GM18502 (cell line): ENCODE data around the gene GJB4.
A peak's percentile ranks its signal among the peaks of the same experiment; 100 is the strongest.
"Not testable (repeated sequence)": the region's sequence is repeated elsewhere in the genome, so short reads cannot be mapped to it uniquely, and the experiment has no call there.

Experiments
- ATAC-seq: cut with Tn5 transposase; IDR thresholded peaks from one replicate; pipeline ENCODE4 v1.9.1; 2021; ENCODE audit warnings: mild to moderate bottlenecking; ENCODE audit not compliant: unreplicated experiment, poor library complexity

The GJB4 gene

GRCh38 chr1:34759503-34760357 lies at the start of gene GJB4:
Gene GJB4, plus strand, starts transcription at chr1:34759740. Its CDS starts 1,515 bp downstream, at chr1:34761255.
- ATAC-seq: no peak

DNA sequence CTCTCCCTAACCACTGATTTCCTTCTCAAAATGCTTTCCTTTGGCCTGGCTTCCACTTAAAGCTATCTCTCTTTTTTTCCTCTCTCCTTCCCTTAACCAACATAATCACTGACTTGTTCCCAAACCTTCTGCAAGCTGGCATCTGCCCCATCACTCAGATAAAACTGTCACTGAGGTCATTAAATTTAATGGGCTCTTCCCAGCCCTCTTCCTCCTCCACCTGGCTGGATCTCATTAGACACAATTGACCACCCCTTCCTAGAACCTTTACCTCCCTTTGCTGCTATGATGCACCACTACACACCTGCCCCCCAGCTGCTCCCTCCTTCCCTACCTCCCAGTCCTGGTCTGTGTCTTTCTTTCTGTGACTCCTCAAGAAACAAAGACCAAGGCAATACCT lies 48.7 kb upstream of the GJB4 start:
- ATAC-seq: no peak

- ATAC-seq: no peak
These were observed 48.1 kb upstream of the GJB4 start for GRCh38 chr1:34711485-34711884.

DNA sequence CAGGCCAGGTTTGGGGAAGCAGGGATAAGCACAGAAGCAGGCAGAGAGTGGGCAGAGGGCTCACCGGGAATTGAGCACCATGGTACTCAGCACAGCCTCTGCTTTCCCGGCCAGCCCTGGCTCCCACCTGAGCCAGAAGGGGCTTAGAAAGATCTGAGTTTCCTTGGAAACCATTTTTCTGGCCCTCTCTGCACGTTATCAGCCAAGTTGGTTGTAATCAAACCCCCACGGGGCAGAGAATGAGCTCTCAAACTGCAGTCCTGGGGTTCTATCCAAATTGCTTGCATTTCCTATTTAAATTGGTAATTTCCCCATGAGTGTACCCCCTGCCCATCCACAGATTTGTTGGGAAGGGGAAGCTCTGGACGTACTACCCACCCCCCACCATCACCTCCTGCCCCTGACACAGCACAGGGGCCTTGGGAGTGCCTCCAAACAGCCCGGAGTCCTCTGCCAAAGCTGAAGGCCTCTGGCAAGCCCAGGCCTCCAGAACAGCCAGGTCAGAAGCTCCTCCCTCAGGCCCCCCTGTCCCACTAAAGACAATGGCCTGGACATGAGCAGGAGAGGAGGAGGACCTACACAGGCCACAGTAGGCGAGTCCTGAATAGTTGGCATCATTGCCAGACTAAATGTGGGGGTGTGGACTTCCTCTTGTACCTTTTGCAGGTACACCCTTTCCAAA lies 47.4 kb upstream of the GJB4 start:
- no peak for ATAC-seq

DNA sequence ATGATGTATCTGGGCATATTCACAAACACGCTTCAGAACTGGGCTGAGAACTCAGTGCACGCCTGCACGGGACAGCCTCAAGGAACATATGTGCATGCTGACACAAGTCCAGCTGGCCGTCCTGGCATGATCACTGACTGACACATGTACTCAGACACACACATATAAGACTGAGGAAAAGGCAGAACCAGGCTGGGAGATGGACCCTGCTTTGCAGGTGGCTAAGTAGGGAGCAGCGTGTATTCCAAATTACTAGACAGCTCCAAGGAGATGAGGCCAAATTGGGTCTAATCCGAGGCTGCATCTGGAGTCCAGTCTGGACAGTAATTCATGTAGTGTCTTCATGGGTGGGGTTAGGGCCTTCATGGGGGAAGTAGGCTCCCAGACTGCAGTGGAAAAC lies 46.1 kb upstream of the GJB4 start:
- no peak for ATAC-seq

DNA sequence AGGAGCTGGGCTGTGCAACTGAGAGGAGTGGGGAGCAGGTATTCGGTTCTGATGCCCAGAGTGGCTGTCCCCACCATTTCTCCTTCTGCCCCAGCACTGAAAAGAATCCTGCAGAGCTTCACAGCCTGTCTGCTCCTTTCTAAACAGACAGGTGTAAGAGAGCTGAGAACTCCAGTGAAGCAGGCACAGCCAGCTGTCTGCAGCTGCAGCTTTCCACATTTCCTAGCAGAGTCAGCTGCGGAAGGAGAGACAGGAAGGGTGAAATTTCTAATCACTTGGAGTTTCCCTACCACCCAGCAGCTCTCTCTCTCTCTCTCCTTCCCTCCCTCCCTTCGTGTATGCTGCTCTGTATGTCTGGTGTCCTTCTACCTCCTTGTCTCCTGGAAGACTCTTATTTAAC lies 45.2 kb upstream of the GJB4 start:
- ATAC-seq: no peak

- no peak for ATAC-seq
These were observed 44.4 kb upstream of the GJB4 start for GRCh38 chr1:34715139-34715538.

DNA sequence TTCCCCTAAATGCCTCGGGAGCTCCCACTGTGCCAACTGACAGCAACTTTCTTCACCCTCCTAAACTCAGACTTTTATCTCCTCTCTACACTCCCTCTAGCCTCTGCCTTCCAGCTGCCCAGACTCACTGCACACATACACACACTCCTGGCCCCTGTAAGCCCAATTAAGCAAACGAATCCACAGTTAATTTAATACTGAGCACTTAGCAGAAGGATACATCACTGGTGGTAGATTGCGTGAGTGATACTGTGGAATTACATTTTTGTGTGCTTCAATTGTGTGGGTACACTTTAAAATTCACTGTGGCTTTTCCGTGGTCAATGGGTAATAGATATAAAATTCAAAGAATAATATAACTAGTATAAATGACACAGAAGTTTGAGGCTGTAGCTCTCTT lies 38.3 kb upstream of the GJB4 start:
- ATAC-seq: no peak

DNA sequence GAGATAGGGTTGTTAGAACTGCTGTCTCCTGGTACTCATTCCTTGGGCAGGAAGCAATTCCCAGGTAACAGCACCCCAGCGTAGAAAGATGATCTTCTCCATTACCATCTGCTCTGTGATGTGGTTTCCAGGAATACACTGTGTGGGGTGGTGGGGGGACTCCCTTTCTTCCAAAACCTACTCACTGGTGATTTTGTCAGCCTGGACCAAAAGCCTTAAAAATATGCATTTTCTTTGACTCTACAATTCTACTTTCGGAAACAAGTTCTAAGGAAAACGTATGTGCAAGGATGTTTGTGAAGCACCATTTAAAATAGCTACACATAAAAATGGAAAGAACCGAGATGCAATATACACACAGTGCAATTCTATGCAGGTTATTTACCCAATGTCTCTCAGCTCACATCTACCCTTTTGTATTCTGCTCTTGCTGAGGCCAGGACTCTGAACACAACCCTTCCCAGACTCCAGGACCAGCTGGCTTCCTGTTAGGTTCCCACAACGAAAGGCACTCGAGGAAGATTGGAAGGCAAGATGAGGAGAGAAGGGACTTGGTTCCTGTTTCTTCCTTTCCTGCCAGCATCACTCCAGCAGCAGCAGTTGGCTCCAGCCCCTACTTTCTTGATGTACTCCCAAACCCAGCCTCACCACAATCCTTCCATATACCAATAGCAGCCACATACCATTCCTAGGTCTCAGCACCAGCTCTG lies 37.7 kb upstream of the GJB4 start:
- ATAC-seq: no peak

GRCh38 chr1:34726861-34727260 lies 32.7 kb upstream of the GJB4 start:
- no peak for ATAC-seq

DNA sequence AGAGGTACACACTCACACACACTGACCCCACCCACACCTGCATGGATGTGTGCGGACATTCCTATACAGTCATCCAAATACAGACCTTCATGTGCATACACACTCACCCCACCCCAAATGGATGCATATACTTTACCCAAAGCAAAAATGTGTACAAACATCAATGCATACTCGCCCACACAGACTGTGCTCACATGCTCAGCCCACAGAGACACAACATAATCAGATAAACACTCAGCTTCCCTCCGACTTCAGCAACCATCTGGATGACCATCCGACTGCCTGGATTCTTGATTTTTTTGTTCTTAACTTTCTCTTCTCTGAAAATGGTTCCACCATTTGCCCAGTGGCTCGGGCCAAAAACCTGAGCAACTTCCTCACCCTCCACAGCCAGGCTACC lies 29.1 kb upstream of the GJB4 start:
- no peak for ATAC-seq

- not testable (repeated sequence) for ATAC-seq
These were observed 26.7 kb upstream of the GJB4 start for GRCh38 chr1:34732831-34733230.

DNA sequence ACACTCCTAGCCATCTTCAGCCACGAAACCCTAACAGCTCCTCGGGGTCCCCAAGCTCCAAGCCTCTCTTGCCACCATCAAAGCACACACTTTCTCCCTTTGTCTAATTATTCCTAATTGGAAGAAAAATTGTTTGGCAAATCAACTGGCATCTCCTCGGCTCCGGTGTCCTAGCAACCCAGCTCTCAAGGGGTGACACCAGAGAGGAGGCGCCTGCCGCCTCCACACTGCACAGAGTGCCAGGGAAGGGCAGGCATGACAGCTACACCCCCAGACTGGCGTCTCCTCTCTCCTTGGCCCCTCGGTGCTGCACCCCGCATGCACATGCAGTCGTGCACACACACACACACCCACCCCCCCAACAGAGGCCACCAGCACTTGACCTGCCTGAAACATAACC lies 22.8 kb upstream of the GJB4 start:
- no peak for ATAC-seq

DNA sequence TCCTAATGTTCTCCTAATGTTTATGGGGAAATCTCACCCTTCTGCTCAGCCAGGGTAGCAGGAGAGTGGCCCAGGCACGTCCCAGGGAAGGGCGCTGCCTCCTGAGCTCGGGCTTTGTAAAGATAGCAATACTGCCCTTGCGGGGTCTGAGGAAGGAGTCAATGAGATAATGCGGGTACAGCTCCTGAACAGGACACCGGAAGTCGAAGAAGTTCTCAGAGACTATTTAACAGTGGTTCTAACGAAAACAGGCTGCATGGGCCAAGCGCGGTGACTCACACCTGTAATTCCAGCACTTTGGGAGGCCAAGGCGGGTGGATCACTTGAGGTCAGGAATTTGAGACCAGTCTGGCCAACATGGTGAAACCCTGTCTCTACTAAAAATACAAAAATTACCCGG lies 22.3 kb upstream of the GJB4 start:
- not testable (repeated sequence) for ATAC-seq

DNA sequence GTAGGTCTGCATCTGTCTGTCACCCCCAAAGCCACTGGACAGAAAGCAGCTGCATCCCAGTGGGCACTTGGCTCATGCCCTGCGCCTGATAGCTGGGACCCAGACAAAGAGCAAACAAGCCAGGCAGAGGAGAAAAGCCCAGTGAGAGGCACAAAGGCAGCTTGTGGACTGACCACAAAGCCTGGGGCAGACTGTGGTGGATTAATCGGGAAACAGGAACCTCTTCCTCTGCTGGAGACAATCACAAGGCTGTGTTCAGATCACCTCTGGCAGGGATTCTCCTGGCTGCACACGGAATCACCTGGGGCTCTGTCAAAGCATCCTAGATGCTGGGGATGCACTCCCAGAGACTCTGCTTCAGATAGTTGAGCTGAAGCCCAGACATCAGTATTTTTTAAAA lies 19.9 kb upstream of the GJB4 start:
- no peak for ATAC-seq

DNA sequence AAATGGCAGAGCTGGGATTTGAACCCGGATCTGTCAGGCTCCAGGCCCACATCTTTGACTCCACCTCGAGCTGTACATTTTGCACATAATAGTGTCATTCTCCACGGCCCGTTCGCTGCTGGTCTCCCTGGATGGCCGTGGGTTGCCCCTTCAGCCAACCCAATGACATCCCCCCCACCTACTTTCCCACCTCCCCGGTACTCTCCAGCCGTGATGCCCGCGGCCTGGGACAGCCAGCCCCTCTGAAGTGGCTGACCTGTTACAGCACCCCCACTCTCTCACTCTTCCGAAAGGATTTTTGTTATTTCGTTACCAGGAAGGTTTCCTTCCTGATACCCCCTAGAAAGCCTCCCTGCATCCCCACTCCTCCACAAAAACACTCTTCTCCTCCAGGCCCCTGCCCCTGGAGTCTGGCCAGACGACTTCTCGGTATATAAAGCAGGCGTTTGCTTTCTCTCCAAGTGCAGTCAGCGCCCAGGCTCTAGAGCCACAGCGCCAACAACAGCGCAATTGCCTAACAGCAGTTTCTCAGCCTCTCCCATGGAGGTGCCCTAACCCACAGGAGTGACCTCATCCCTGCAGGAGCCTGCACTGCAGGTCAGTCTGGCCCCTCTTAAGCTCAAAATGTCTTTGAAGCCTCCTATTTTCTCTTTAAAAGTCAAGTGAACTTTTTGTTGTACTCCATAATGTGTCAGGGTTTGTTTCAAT lies 19.2 kb upstream of the GJB4 start:
- ATAC-seq: no peak

- ATAC-seq: peak; percentile 62
These were observed 16.8 kb upstream of the GJB4 start for GRCh38 chr1:34742667-34743270.

DNA sequence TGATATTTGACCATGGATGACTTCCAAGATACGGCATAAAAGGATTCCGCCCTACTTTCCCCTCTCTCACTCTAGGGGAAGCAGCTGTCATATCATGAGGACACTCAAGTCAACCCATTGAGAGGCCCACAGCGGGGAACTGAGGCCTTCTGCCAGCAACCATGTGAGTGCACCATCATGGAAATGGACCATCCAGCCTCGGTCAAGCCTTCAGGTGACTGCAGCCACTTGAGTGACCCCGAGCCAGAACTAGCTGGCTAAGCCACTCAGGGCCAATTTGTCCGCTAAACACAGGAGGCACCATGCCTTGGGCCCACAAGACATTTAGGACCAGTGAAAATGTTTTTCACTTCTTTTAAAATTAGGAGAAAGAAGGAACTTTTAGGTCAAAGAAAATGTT lies 15.8 kb upstream of the GJB4 start:
- no peak for ATAC-seq

DNA sequence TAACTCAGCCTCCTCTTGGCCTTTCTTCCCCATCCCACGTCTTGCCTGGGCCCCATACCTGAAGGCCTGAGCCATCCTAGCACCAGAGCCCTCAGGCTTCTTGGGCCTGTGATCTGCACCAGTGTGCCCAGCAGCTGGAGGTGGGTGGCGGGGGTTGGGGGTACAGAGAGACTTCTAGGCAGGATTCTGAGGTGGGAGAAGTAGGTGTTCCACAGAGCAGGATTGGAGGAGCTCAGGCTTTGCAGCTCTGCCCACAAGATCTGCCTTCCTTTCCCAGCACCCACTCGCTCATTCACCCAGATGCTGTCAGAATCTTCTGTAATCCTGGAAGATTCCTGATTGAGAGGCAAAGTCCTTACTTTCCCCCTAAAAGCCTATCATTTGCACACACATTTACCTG lies 14.7 kb upstream of the GJB4 start:
- ATAC-seq: no peak

DNA sequence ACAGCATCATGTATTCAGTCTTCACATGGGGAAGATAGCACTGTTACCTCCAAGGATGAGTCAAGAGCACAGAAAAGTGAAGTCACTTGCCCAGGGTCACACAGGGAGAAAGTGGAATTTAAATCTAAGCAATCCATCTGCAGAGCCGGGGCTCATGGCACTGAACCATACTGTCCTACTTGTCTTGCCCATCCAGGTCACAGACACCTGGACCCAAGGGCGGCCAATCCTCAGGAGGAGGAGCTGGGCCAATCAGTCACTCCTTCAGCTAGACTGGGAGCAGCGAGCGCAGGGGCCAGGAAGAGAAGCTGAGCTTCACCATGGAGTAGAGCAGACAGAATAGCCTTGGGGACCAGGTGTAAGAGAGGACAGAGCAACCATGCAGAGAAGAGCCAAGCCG lies 13.9 kb upstream of the GJB4 start:
- ATAC-seq: no peak
